Stimulated activated CD8-positive, alpha-beta memory T cell treated with anti-CD3 and anti-CD28 coated beads, Interleukin-15, amount 100 ng/mL, for 1 hour (primary cell): ENCODE results near the gene TMEM167B.
"Not testable (repeated sequence)": the region's sequence is repeated elsewhere in the genome, so short reads cannot be mapped to it uniquely, and the experiment has no call there.

Source experiments
- DNase-seq: peaks from one replicate; pipeline ENCODE4 v3.0.0-alpha.2; 2020; ENCODE audit warnings: low read depth

TMEM167B gene

DNA sequence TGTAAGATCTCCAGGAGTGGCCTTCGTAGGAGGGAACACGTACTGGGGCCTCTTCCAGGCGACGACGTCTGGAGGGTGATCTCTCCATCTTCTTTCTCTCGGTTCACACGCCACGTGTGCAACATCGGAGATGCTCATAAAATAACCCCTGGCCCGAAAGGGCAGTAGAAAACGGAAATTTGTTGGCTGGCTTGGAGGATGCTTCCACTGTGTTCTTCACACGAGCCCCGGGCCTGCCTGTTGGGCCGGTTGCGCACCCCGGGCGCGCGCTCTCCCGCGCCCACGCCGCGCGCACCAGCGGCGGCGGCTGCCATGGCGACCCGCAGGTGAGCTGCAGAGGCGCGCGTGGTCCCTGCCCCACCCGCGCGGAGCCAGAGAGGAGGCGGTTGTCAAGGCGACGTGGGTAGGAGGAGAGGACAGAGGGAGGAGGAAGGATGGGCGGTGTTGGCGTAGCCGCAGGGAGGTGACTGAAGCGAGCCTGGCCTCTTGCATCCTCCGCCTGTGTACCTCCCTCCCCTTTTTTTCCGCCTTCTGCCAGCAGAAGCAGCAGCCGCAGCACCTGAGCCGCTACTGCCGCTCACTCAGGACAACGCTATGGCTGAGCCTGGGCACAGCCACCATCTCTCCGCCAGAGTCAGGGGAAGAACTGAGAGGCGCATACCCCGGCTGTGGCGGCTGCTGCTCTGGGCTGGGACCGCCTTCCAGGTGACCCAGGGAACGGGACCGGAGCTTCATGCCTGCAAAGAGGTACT lies 23.2 kb downstream of the TMEM167B start, which contains the start of gene ELAPOR1:
ELAPOR1 (plus strand) TSS at position 526 of the 752 bp plus-strand sequence; CDS start at position 595, 69 bp downstream.
- peak; percentile 71 for DNase-seq

DNA sequence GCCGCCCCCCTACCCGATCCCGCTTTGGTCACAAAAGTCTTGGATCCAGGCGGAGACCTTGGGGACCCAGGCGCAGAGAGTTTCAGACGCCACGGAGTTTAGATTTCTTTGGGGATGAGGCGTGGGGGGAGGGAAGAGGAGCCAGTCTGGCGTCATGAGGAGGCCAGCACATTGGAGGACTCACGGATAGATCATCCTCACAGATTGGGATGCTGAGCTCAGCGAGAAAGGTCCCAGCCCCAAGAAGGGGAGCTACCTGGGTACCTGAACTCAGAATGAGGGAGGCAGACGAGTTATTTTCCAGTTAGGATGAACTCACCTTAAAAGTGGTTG lies 23.7 kb downstream of the TMEM167B start:
- no peak for DNase-seq

DNA sequence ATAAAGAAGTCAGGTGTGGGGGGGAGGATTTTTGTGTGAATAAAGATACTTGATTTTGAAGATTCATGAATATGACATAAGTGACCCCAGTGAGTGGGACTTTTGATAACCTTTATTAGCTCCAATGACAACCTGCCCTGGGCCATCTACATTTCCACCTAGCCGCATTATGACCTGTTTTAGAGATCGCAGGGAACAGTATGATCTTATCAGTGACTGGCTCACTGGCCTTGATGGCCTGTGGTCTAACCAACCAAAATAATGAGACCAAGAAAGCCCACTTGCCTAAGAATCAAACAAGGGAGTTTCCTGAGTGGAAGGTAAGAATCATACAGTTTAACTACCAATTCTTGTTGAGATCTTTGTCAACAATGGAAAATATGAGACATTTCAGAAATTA lies 25.1 kb downstream of the TMEM167B start:
- DNase-seq, result no peak

DNA sequence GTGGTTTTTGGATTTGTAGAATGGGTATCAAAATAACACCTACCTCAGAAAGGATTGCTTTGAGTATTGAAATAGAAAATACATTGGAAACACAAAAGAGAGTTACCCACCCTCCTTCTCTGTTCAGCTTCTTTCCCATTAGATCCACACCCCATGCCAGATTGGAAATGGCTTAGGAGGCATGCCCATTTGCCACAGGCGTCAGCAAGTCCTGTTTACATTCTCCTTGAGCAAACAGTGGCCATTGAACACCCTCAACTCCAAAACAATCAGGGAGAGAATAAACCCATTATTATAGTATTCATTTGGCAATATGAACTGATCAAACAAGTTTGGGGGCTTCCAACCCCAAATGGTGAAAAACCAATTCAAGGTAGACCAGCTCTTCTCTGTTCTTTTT lies 25.7 kb downstream of the TMEM167B start:
- DNase-seq, result no peak

DNA sequence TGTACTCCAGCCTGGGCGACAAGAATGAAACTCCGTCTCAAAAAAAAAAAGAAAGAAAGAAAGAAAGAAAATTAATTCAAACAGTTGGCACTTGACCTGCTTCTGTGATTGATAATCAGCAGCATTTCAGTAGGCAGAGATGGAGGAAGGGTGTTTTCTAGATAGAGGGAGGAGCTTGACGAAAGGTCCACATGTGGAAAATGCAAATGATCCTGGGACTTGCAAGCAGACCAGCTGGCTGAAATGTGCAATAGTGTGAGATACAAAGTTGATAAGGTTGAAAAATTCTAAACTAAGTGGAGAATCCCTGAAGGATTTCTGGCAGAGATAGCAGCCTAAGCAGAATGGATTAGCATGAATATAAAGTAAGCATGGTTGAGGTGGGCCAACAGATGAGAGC lies 27.5 kb downstream of the TMEM167B start:
- no peak for DNase-seq

DNA sequence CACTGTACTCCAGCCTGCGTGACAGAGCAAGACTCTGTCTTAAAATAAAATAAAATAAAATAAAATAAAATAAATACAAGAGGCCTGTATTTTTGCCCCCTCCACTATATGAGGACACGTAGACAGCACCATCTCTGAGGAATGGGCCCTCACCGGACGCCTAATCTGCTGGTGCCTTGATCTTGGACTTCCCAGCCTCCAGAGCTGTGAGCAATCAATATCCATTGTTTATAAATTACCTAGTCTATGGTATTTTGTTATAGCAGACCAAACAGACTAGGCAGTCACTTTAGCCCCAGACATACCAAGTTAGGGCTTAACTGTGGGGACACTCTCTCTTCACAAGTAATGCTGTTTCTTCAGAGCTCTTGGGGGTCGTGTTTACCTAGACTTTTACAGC lies 29.8 kb downstream of the TMEM167B start:
- DNase-seq, result no peak

DNA sequence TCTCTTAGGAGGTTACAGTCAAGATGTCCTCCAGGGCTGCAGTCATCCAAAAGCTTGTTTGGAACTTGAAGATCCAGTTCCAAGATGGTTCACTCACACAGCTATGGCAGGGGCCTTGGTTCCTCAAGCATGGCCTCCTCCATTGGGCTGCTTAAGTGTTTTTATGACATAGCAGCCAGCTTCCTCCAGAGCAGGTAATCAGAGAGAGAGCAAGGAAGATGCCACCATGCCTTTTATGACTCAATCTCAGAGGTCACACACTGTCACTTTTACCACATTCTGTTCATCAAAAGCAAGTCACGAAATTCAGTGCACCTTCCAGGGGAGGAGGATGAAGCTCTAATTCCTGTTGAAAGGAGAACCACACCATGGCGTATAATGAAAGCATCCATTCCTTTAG lies 40.5 kb downstream of the TMEM167B start:
- no peak for DNase-seq

DNA sequence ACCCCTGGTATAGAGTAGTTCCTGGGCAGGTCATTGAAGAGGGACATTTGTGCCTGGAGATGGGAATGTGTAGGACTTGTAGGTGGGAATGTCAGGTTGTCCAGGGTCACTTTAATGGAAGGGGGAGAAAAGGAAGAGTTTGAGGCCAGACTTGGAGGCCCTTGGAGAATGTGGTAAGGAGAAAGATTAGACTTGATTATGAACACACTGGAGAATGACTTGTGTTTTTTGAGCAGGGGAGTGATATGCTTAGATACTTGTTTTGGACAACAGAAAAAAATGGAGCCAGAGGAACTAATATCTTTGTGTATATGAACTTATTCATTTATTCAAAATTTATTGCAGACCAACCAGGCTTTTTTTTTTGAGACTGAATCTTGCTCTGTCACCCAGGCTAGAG lies 41.2 kb downstream of the TMEM167B start:
- no peak for DNase-seq

DNA sequence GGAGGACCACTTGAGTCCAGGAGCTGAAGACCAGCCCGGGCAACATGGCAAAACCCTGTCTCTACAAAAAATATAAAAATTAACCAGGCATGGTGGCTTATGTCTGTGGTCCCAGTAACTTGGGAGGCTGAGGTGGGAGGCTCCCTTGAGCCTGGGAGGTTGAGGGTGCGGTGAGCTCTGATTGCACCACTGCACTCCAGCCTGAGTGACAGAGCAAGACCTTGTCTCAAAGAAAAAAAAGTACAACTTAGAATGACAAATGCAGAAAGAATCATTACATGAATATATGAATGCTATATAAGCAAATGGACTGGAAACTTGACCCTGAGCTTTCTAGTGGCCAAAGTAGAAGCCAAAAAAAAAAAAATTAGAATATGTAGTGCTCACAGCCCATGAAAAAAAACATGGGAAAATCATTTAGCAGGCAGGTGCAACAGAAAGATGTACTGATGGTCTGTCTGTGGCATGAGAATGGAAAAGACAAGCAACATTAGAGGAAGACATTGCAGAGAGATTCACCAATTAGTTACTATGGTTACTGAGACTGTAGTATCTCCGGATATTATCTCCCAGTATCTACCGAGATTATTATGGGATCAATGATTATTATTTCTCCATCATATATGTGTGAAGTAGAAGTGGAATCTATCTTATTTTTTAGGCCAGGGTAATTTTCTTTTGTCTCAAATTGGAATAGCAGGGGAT lies 42.6 kb downstream of the TMEM167B start:
- DNase-seq, result no peak

DNA sequence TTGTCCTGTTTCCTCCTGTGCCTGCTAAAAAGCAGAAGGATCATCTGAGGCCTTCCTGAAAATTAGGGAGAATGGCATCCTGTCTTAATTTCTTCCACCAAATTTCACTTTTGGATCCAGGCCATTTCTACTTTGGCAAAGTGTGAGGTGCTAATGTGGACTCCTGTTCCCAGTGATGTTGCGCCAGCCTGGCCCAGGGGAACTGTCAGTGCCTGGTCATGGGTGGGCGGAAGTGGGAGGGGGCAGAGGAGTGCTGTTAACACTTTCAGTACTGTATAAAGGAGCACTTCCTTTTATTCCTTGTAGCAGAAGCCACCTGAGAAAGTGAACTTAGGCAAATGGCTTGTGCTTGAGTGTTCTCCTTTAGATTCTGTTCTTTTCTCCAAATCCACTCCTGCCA lies 43.3 kb downstream of the TMEM167B start:
- DNase-seq, result no peak

DNA sequence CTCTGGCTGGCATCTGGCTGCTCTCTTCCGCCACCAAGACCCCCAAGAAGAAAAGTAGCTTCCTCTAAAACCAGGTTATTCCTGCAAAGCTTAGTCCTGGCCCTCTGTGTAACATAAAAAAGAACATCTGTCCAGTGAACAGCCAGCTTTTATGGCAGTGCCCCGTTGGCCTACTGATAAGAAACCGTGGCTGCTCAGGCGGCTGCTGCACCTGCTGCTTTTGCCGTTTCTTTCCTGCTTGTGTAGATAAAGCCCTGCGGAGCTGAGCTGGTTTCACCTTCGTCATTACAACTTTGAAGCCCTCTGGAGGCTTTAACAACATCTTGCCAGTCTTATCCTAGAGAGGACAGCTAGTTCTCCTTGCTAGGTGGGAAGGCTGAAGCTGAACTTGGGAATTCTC lies 43.9 kb downstream of the TMEM167B start:
- DNase-seq, result no peak

DNA sequence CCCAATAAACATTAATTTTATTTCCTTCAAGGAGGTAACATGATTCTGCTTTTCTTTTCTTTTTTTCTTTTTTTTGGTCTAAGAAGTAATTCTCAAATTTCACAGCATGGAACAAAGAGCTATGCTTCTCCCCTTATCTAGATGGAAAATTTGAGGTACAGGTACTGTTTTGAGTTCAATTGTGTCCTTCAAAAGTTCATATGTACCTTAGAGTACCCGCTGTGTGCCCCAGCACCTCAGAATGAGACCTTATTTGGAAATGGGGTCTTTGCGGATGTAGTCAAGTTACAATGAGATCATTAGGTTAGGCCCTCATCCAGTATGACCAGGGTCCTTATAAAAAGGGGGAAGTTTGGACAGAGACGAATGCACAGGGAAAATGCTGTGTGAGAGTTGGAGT lies 45.4 kb downstream of the TMEM167B start:
- DNase-seq, result no peak

DNA sequence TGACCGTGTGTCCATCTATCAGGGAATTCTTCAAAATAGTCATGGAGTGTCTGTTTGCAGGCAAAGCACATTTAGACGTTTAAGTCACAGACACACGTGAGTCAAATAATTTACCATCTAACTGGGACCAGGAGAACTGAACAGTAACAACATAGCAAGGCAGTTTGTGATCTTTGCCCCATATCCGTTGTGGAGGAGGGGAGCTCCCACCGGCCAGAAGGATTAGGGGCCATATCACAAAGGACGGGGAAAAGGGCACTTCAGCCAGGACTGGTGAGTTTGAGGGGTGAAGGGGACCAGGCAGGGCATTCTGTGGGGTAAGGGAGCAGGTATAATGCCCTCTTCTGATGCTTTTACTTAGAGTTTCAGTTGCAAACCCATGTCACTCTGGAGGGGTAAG lies 46.2 kb downstream of the TMEM167B start:
- no peak for DNase-seq

DNA sequence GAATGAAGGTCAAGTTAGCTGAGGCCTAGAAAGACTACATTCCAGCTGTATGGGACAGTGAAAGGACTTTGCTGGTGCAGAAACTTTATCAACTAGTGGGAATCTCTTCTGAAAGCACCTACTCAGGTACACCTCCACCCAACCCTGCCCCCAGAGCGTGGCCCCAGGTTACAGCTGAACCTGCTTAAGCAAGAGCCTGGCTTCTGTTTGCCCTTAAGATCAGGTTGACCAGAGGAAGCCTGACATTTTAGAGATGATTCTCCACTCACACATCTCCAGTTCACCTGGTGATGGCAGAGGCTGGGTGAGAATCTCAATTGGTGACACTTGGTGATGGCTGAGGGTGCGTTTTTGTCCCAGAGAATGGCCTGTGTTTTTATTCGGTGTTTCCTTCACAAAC lies 47.4 kb downstream of the TMEM167B start:
- DNase-seq, result no peak

DNA sequence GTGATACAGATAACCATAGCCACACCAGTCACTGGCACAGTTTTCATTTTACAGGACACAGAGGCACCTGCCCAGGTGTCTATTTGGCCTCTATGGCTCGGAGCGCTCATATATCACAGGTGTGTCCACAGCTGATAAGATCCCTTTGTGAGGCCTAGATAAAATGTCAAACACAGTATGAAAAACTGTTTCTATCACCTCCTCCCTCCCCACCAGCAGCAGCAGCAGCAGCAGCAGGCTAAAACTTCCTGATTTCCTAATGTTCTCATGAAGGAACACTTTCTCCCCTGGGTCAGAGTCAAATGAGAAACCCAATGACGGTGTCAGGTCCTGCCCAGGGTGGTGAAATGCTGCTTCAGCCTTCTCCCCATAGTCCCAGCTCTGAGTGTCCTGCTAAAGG lies 47.8 kb downstream of the TMEM167B start:
- DNase-seq, result no peak

DNA sequence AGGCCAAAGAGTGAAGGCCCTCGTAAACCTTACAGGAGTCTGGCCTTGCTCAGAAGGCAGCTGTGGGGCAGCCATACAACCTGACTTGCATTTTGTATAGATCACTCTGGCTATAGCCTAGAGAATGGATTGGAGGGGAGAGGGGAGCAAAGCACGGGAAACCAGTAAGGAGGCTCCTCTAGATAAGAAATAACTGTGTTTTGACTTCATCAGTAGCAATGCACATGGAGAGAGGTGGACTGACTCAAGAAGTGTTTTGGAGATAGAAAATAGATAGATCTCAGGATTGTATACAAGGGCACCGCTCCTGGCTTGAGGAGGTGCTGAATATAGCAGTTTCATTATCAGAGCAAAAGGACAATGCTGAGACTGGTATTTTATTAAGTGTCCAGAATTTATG lies 49.8 kb downstream of the TMEM167B start:
- DNase-seq, result no peak

DNA sequence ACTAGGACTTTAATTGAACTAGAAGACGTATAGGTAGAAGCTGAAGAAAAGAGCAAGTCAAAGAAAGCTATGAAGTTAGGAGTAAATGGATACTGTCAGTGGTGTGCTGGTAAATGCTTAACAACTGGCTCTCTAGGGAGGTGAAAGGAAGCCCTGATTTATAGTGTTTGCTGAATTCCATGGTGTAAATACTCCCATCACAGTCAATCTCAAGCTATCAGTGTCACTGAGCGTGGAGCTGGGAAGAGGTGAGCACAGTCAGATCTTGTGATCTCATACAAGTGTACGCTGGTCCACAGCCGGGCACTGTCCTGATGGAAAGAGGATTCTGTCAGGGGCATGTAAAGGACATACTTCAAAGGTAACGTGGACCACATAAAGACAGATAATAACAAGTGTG lies 51.7 kb downstream of the TMEM167B start:
- no peak for DNase-seq

DNA sequence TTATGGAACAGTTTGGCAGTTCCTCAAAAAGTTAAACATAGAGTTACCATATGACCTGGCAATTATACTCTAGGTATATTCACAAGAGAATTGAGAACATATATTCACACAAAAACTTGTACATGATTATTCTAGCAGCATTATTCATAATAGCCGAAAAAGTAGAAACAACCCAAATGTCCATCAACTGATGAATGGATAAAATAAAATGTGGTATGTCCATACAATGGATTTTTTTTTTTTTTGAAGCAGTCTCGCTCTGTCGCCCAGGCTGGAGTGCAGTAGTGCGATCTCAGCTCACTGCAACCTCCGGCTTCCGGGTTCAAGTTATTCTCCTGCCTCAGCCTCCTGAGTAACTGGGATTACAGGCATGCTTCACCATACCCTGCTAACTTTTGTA lies 52.2 kb downstream of the TMEM167B start:
- not testable (repeated sequence) for DNase-seq
